Epithelial cell of prostate (primary cell): ENCODE data around the gene IER2.

Experiments used
- DNase-seq: peaks from one replicate; pipeline ENCODE4 v3.0.0-alpha.2; 2011; ENCODE audit warnings: low read depth, low spot score
- H3K27ac ChIP-seq: fragments of 450-650 bp; 2 replicates; pipeline ENCODE4 v1.5.1; 2017; ENCODE audit warnings: mild to moderate bottlenecking

The IER2 gene

GRCh38 chr19:13118424-13119193 lies 31.6 kb upstream of the IER2 start:
- peak overlapping the region; percentile 84 for H3K27ac ChIP-seq
- DNase-seq: no peak

DNA sequence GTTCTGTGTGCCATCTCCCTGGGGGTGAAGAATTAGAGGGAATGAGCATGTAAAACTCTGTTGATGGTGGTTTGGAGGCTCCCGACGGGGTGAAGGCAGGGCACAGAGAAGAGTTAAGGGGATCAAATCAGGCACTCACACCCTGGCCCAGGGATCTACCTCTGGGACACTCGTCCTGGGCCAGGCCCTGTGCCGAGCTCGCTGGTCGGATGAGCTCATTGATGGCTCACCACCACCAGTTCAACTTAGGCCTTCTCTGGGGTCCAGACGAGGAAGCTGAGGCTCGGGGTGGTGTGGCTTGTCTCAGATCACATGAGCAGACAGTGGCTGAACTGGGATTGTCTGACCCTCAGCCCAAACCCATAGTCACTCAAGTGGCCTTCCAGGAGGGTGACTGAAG lies 30.6 kb upstream of the IER2 start:
- H3K27ac ChIP-seq: peak overlapping the region; percentile 84
- no peak for DNase-seq

DNA sequence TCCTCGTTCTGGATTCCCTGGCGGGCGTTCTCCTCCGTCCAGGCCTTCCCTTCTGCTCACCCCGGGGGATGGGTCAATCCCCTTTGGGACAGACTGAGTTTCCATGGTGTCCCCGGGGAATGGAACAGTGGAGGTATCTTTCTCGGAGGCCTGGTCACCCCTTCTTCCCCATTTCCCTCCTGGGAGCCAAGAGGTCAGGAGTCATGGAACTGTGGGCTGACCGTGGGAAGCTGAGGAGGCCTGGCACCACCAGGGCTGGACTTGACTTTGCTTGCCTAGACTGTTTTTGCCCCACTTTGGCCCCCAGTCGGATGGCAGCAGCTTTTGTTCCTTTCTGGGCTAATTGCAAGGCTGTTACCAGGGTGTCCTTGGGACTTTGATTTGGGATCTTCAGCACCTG lies 30.2 kb upstream of the IER2 start:
- H3K27ac ChIP-seq: peak overlapping the region; percentile 84
- DNase-seq: no peak

DNA sequence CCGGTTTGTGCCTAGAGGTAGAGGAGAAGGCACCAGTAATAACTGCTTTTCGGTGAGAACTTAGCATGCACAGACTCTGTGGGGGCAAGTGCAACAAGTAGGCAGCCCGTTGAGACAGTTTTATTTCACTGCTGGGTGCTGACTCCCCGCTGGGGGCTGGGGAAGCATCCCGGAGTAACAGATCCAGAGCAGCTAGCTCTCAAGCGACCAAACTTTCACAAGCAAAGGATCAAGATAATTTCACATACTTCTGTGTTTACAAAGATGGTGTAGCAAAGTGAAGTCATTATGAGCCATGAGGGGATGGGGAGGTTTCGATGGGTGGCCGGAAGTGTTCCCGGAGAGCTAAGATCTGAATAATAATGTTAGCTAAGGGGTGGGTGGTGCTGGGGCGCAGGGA lies 29.4 kb upstream of the IER2 start:
- DNase-seq: no peak
- peak overlapping the region; percentile 84 for H3K27ac ChIP-seq

- no peak for DNase-seq
Observed at GRCh38 chr19:13121551-13122274, 28.5 kb upstream of the IER2 start.

DNA sequence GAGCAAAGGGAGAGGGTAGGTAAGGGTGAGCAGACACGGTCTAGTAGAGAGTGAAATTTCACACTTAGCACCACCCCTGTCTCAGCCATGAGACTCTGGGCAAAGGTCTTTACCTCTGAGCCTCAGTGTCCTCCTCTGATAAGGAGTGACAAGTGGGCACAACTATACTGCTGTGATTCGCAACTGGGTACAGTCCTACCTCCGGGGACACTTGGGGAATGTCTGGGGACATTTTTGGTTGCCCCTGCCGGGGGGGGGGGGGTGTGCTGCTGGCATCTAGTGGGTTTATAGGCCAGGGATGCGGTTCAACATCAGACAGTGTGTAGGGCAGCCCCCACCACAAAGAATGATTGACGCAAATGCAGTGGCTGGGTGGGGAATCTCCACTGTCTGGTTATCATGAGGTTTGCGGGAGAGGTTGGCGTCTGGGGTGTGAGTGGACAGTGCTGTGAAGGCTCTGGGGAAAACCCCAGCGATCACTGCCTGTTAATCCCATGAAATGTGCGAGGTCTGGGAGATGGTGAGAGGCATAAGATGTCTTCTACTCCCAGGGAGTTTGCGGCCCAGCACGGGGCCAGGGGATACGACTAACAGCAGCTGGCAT lies 27.8 kb upstream of the IER2 start:
- H3K27ac ChIP-seq: no peak overlapping the region
- no peak for DNase-seq

More at GRCh38 chr19:13121551-13122274, 28.5 kb upstream of the IER2 start:
- peak overlapping the region; percentile 84 for H3K27ac ChIP-seq

DNA sequence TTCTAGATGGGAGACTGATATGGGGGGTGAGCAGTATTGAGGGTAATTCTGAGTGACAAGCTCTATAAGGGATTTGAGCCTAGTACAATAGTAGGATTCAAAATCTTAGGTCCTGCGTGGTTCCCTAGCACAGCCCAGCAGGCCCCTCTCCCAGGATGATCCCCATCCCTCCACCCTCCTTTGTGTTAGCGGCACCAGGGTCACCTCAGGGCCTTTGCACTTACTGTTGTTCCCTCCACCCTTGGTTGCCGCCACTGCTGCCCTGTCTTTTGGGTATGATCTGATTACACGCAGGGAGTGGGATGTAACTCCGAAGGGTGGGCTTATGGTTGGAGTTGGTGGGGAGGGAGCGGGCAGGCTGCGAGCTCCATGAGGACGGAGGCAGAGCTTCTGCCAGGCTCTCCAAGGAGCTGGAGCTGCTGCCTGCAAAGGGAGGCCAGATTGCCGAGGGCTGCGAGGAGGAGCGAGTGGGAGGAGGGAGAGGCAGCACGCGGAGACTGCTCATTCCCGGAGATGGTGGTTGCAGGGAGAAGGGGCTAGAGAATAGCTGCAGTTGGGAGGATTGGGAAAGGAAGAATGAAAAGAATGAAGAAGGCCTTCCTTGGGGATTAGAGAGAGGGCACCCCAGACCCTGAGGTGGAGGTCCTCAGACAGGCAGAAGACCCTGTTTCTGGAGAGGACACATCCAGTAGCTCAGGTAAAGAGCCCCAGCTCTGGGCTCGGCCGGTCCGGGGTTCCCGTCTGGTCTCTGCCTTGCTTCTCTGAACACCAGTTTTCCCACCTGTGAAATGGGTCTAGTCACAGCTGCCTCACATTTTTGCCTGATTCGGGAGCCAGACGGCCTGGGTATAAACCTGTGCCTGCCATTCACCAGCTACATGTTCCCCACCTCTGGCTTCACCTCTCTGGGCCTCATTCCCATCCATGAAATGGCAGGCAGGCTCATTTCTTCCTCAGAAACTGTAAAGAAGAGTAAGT lies 26.9 kb upstream of the IER2 start:
- H3K27ac ChIP-seq: no peak overlapping the region
- no peak for DNase-seq

- H3K27ac ChIP-seq: no peak overlapping the region
- DNase-seq: no peak
Observed at GRCh38 chr19:13127051-13127450, 23.2 kb upstream of the IER2 start.

DNA sequence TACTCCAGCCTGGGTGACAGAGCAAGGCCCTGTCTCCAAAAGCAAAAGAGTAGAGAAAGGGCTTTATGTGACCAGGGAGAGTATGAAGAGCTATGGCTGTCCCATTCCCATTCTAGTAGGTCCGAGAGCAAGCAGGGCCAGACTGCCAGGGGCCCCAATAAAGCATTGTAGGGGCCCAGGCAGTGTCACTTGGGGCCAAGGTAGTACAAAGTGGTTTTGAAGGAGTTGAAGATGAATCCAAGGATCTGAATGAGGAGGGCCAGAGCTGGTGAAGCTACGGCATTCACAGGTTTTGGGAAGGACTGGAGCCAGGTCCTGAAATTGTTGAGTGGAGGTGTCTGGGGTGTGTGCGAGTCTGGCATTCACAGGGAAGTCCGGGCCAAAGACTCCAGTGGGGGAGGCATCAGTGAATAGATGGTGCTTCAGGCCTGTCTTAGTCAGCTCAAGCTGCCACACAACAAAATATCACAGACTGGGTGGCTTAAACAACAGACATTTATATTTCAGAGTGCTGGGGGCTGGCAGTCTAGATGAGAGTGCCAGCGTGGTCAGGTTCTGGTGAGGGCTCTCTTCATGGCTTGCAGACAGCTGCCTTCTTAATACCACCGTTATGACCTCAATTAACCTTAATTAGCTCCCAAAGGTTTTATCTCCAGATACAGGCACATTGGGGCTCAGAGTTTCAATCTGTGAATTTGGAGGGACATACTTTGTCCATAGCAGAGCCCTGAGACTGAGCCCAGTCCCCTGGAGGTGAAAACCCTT lies 22.2 kb upstream of the IER2 start:
- no peak for DNase-seq
- no peak overlapping the region for H3K27ac ChIP-seq

- no peak overlapping the region for H3K27ac ChIP-seq
- no peak for DNase-seq
Observed at GRCh38 chr19:13128583-13128982, 21.6 kb upstream of the IER2 start.

DNA sequence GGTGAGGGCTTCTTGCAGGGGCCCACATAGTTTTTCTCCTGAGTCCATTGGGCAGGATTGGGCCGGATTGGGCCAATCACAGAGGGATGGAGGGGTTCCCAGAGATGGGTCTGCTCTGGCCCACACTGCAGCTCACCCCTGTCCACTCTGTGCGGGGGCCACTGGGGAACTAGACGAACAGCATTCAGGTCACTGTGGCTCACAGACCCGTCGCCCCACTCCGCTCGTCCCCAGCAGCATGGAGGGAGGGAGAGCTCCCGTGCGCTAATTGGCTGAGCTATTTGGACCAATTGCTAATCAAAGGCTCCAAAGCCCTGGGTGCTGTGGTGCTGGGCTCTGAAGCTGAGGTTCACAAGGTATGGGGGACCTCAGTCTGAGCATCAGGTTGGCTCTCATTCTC lies 20.8 kb upstream of the IER2 start:
- H3K27ac ChIP-seq: no peak overlapping the region
- no peak for DNase-seq

- no peak overlapping the region for H3K27ac ChIP-seq
Observed at GRCh38 chr19:13130886-13131490, 19.2 kb upstream of the IER2 start.

GRCh38 chr19:13132471-13133180 lies 17.6 kb upstream of the IER2 start:
- no peak for DNase-seq
- no peak overlapping the region for H3K27ac ChIP-seq

More at GRCh38 chr19:13130886-13131490, 19.2 kb upstream of the IER2 start:
- no peak for DNase-seq

GRCh38 chr19:13133241-13133870 lies 16.9 kb upstream of the IER2 start:
- no peak overlapping the region for H3K27ac ChIP-seq
- no peak for DNase-seq

- no peak for DNase-seq
- H3K27ac ChIP-seq: no peak overlapping the region
Observed at GRCh38 chr19:13134626-13135025, 15.6 kb upstream of the IER2 start.

DNA sequence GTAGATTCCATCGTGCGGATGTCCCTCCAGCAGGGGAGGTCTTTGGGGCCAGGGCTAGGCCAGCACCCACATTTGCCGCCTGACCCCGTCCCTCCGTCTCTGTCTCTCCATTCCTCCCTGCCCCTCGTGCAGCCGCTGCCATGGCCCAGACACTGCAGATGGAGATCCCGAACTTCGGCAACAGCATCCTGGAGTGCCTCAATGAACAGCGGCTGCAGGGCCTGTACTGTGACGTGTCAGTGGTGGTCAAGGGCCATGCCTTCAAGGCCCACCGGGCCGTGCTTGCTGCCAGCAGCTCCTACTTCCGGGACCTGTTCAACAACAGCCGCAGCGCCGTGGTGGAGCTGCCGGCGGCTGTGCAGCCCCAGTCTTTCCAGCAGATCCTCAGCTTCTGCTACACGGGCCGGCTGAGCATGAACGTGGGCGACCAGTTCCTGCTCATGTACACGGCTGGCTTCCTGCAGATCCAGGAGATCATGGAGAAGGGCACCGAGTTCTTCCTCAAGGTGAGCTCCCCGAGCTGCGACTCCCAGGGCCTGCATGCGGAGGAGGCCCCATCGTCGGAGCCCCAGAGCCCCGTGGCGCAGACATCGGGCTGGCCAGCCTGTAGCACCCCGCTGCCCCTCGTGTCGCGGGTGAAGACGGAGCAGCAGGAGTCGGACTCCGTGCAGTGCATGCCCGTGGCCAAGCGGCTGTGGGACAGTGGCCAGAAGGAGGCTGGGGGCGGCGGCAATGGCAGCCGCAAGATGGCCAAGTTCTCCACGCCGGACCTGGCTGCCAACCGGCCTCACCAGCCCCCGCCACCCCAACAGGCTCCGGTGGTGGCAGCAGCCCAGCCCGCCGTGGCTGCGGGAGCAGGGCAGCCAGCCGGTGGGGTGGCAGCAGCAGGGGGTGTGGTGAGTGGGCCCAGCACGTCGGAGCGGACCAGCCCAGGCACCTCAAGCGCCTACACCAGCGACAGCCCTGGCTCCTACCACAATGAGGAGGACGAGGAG lies 14.8 kb upstream of the IER2 start:
- DNase-seq: no peak
- H3K27ac ChIP-seq: no peak overlapping the region

GRCh38 chr19:13137290-13137794 lies 12.9 kb upstream of the IER2 start:
- DNase-seq: no peak
- H3K27ac ChIP-seq: no peak overlapping the region
